Natural killer cell (primary cell): ENCODE data around the gene BACH2. TPM values are rescaled to one million over a fixed set of nuclear protein-coding genes. Genes with fewer than 3 reads are reported as not detected.

Experiments used
- ATAC-seq, 3 donors: fragments of 150-1000 bp in 2 of 3; fragments of 200-7000 bp in 1 of 3; cut with Tn5 transposase; 1 replicate in 1 of 3; 2 replicates in 2 of 3; pipeline ENCODE4 v1.10.0; 2021; ENCODE audit warnings: mild to moderate bottlenecking in 2 of 3, moderate library complexity in 2 of 3
- DNase-seq, 2 donors: peaks; one replicate each; pipeline versions ENCODE4 v3.0.0 to v3.0.0-alpha.2; 2013 to 2021; ENCODE audit warnings: mixed read lengths in 1 of 2
- H3K27ac ChIP-seq: one replicate; pipeline ENCODE4 v1.5.1; 2013; ENCODE audit warnings: mild to moderate bottlenecking, low read length
- H3K27me3 ChIP-seq: one replicate; pipeline ENCODE4 v1.6.1; 2013; ENCODE audit warnings: low read length; ENCODE audit not compliant: control insufficient read depth, insufficient read depth
- H3K36me3 ChIP-seq: one replicate; pipeline ENCODE4 v1.6.1; 2013; ENCODE audit warnings: low read length; ENCODE audit not compliant: control insufficient read depth, insufficient read depth
- H3K4me1 ChIP-seq: one replicate; pipeline ENCODE4 v1.6.1; 2013; ENCODE audit warnings: low read length; ENCODE audit not compliant: control insufficient read depth, insufficient read depth
- H3K4me3 ChIP-seq: one replicate; pipeline ENCODE4 v1.5.1; 2013; ENCODE audit warnings: low read length
- H3K9me3 ChIP-seq: one replicate; pipeline ENCODE4 v1.6.1; 2013; ENCODE audit warnings: low read length; ENCODE audit not compliant: control insufficient read depth, insufficient read depth
- H3K27ac Mint-ChIP-seq, 2 donors: one replicate each; pipeline ENCODE4 v1.8.0; 2022; ENCODE audit warnings: mild to moderate bottlenecking in 2 of 2, mixed read lengths in 2 of 2, moderate library complexity in 1 of 2
- H3K27me3 Mint-ChIP-seq, 2 donors: one replicate each; pipeline ENCODE4 v1.8.0; 2022; ENCODE audit warnings: low read depth in 2 of 2, mixed read lengths in 2 of 2
- H3K36me3 Mint-ChIP-seq: one replicate; pipeline ENCODE4 v1.8.0; 2022; ENCODE audit warnings: mixed read lengths
- H3K4me1 Mint-ChIP-seq, 2 donors: one replicate each; pipeline ENCODE4 v1.8.0; 2022; ENCODE audit warnings: mixed read lengths in 2 of 2
- H3K4me3 Mint-ChIP-seq: one replicate; pipeline ENCODE4 v1.8.0; 2022; ENCODE audit warnings: mild to moderate bottlenecking, moderate library complexity, mixed read lengths
- H3K9me3 Mint-ChIP-seq, 2 donors: one replicate each; pipeline ENCODE4 v1.8.0; 2022; ENCODE audit warnings: mixed read lengths in 2 of 2
- WGBS: methylation state at CpG from one replicate; pipeline ENCODE4 v1.1.7; 2013; ENCODE audit warnings: missing lambda C conversion rate; ENCODE audit not compliant: insufficient coverage; 5-methylcytosine and 5-hydroxymethylcytosine counted together
- intact Hi-C: fragments of 100-400 bp; cut with micrococcal nuclease; formaldehyde crosslinking; loops from one replicate; pipeline ENCODE4 v1.14.2; 2022
- total RNA-seq, 4 donors: library from RNA; stranded (reverse); fragments of 120-200 nt in 1 of 4; gene quantifications; one replicate each; pipeline versions ENCODE4 v1.2.3 to v1.2.4, GENCODE V29; 2013 to 2022
- TF ChIP-seq, protein P1 (sequence below): fragments of 200-600 bp; IDR thresholded peaks from one replicate; pipeline ENCODE4 v1.8.0; 2022; ENCODE audit warnings: antibody characterized with exemption

Gene BACH2
- total RNA-seq, 3 donors from 2014 or later (not counting 1 experiment from before 2014, with no cell fraction given), result 32.1 to 37.8 (median 32.7) TPM

DNA sequence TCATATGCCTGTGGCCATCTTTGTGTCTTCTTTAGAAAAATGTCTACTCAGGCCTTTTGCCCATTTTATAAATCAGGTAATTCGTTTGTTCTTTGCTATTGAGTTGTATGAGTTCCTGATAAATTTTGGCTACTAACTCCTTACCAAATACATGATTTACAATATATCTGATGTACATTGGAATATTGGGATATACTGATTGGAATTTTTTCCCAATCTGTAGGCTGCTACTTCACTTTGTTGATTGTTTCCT is 39.2 kb downstream of the BACH2 start:
- peaks cover 0 to 6% of the 10 kb centered on the region in 2 donors for H3K27me3 Mint-ChIP-seq
- ATAC-seq (no peak), DNase-seq (no peak)
- no peaks in the 10 kb centered on the region for H3K36me3 Mint-ChIP-seq
- no peak overlapping the region for H3K4me3 Mint-ChIP-seq
- H3K27me3 ChIP-seq, result no peaks in the 10 kb centered on the region
- H3K27ac ChIP-seq, result peak overlapping the region; percentile 29
- H3K9me3 ChIP-seq, result no peaks in the 10 kb centered on the region
- H3K9me3 Mint-ChIP-seq, result peaks cover 0 to 2% of the 10 kb centered on the region in 2 donors
- intact Hi-C loops, result no loop called here
- H3K4me3 ChIP-seq, result no peak overlapping the region
- TF ChIP-seq, protein P1, sequence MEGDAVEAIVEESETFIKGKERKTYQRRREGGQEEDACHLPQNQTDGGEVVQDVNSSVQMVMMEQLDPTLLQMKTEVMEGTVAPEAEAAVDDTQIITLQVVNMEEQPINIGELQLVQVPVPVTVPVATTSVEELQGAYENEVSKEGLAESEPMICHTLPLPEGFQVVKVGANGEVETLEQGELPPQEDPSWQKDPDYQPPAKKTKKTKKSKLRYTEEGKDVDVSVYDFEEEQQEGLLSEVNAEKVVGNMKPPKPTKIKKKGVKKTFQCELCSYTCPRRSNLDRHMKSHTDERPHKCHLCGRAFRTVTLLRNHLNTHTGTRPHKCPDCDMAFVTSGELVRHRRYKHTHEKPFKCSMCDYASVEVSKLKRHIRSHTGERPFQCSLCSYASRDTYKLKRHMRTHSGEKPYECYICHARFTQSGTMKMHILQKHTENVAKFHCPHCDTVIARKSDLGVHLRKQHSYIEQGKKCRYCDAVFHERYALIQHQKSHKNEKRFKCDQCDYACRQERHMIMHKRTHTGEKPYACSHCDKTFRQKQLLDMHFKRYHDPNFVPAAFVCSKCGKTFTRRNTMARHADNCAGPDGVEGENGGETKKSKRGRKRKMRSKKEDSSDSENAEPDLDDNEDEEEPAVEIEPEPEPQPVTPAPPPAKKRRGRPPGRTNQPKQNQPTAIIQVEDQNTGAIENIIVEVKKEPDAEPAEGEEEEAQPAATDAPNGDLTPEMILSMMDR, result no peak
- no peak overlapping the region for H3K27ac Mint-ChIP-seq
- H3K4me1 ChIP-seq, result no peaks in the 10 kb centered on the region
- no peaks in the 10 kb centered on the region for H3K36me3 ChIP-seq
- WGBS, result no CpG with 5 or more reads among the region's 1 CpG
- peaks cover 8 to 9% of the 10 kb centered on the region in 2 donors for H3K4me1 Mint-ChIP-seq

DNA sequence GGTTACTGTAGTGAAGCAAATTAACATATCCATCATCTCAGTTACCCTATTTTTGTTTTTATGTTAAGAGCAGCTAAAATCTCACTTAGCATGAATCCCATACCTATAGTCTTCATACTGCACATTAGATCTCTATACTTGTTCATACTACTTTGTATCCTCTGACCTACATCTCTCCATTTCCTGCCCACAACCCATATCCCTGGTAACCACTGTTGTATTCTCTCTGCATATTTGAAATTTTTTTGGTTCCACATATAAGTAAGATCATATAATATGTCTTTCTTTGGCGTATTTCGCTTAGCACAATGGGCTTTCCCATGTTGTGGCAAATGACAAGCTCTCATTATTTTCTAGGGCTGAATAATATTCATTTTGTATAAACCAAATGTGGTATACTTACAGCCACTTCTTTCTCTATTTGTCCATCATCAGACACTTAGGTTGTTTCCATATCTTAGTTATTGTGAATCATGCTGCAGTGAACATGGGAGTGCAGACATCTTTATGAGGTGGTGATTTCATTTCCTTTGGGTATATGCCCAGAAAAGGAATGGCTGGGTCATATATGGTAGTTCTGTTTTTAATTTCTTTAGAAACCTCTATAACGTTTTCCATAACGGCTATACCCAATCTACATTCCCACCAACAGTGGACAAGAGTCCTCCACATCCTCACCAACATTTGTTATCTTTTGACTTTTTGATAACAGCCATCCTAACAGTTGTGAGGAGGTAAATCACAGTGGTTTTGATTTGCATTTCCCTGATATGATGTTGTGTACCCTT is 39.8 kb downstream of the BACH2 start:
- Histone ChIP-seq H3K4me1 (no peaks in the 10 kb centered on the region), H3K4me3 (no peak overlapping the region), H3K9me3 (no peaks in the 10 kb centered on the region), H3K27ac (peak overlapping the region; percentile 29), H3K36me3 (no peaks in the 10 kb centered on the region), H3K27me3 (no peaks in the 10 kb centered on the region)
- DNase-seq, result peak in 1 of 2 donors; percentile 59
- Mint-ChIP-seq H3K9me3 (peaks cover 0 to 2% of the 10 kb centered on the region in 2 donors), H3K36me3 (no peaks in the 10 kb centered on the region), H3K4me3 (no peak overlapping the region), H3K4me1 (peaks cover 8 to 9% of the 10 kb centered on the region in 2 donors), H3K27me3 (peaks cover 0 to 6% of the 10 kb centered on the region in 2 donors), H3K27ac (peak overlapping the region in 1 of 2 donors; percentile 46)
- ATAC-seq, result peak; percentile 43 to 70 (median 47)
- TF ChIP-seq, protein P1, result no peak
- WGBS, result no CpG with 5 or more reads among the region's 4 CpGs
- intact Hi-C loops, result no loop called here

DNA sequence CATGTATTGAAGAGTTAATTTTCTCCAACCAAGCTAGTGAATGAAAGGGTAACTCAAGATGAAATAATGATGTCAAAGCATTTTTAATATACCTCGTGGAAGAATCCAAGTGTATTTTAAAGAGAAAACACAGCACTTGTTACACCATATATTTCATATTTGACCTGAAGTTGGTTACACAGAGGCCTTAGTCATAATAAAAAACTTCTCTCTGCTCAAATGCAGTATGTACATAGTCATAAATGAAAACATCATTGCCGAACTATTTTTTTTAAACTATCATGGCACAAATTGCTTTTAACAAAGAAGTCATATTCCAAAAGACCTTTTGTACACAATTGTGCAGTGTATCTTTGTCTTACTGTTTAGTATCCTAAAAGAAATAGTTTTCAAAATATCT is 43.0 kb downstream of the BACH2 start:
- Mint-ChIP-seq H3K27ac (no peak overlapping the region), H3K9me3 (peaks cover 0 to 2% of the 10 kb centered on the region in 2 donors), H3K4me1 (peaks cover 8 to 9% of the 10 kb centered on the region in 2 donors), H3K4me3 (no peak overlapping the region), H3K27me3 (no peaks in the 10 kb centered on the region), H3K36me3 (no peaks in the 10 kb centered on the region)
- DNase-seq, result no peak
- Histone ChIP-seq H3K27ac (no peak overlapping the region), H3K9me3 (no peaks in the 10 kb centered on the region), H3K4me3 (no peak overlapping the region), H3K36me3 (no peaks in the 10 kb centered on the region), H3K27me3 (no peaks in the 10 kb centered on the region), H3K4me1 (no peaks in the 10 kb centered on the region)
- intact Hi-C loops, result no loop called here
- no peak for ATAC-seq
- TF ChIP-seq, protein P1, result no peak
- WGBS, result 100% methylated on average over 2 of the region's 2 CpGs
